Stimulated activated CD8-positive, alpha-beta memory T cell treated with anti-CD3 and anti-CD28 coated beads, Interleukin-4, amount 100 ng/mL, for 24 hours (primary cell): ENCODE results near the gene HELT.
A peak's percentile ranks its signal among the peaks of the same experiment; 100 is the strongest.

Source experiments
- DNase-seq: peaks from one replicate; pipeline ENCODE4 v3.0.0-alpha.2; 2020; ENCODE audit warnings: low read depth

HELT gene

GRCh38 chr4:185003596-185004351, 14.5 kb upstream of the HELT start:
- DNase-seq = no peak

GRCh38 chr4:185004562-185005218, 13.6 kb upstream of the HELT start:
- no peak for DNase-seq

DNA sequence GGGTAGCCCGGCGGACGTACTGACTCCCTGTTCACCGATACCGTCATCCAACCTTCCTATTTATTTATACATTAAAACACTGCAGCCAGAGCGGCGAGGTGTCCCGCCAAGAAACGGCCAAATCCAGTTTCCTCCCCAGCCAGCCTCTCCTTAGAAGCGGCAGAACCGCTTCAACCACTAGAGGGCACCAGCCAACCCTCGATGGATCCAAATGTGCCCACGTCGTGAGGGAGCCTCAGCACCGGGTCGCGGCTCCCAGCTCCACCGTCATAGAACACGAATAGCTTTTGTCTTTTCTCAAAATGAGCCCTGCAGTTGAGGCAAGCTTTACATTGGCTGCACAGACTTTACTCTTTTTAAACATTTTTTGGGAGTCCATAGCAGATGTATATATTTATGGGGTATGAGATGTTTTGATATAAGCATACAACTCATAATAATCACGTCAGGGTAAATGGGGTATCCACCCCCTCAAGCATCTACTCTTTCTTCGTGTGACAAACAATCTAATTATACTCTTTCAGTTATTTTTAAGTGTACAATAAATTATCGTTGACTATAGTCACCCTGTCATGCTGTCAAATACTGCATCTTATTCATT, 13.0 kb upstream of the HELT start:
- peak; percentile 70 for DNase-seq

DNA sequence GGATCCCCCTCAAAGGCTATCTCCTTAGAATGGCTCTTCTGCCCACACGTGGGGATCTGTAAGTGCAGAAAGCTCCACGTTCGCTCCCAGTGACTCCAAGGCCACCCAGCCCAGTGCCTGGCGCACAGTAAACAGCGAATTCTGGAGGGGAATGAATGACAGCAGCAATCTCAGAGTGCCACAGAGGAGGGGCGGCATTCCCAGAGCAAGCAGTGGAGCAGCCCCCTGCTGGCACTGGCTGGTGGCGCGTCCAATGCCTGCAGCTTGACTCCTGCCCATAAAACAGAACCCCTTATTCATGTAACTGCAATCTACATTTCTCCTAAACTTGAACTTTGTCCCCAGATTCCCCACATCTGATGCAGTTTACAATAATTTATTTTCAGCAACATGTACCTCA, 6.9 kb upstream of the HELT start:
- DNase-seq = peak; percentile 30

DNA sequence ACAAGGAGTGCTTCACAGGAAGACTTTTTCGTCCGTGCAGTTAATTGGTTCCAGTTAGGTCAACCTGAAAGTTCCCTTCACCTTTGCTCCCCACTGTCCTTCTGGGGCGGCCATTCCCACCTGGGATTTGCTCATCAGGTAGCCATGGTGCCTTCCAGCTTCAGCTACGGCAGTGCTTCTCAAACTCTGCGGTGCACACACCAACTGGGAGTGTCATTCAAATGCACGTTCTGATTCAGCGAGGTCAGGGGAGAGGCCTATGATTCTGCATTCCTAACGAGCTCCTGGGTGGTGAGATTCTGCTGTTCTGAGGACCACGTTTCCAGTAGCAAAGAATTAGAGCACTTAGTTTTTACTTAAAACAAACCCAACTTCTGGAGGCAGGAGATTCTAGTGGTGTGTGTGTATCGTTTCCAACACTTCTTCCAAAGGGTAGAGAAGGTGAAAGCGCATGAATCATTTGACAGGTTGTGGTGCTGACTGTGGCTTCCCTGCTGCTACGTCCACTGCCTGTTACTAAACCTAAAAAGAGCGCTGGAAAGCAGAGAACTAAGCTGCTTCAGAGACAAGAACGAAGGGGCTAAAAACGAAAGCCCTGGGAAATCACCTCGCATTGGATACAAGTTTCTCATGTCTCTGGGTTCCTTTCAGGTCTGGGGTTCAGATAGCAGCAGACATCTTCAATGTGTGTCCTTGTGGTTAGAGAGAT, 4.7 kb upstream of the HELT start:
- DNase-seq = no peak

DNA sequence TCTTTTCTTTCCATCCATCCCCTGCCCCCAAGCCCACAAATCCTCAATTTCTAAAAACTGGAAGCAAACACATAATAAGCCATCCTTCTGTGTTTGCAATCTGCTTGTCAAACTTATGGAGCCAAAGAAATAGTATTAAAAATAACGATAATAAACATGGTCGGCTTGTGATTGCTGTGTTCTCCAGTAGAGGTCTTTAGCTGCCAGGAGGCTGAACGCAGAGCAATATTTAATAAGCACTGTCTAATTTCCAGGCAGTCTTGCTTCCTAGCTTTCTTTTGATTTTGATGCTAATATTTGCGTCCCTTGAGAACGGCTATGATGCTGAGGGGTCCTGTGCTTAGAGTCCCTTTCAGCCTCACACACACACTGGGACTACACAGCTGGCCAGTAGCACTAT, 3.2 kb upstream of the HELT start:
- no peak for DNase-seq

DNA sequence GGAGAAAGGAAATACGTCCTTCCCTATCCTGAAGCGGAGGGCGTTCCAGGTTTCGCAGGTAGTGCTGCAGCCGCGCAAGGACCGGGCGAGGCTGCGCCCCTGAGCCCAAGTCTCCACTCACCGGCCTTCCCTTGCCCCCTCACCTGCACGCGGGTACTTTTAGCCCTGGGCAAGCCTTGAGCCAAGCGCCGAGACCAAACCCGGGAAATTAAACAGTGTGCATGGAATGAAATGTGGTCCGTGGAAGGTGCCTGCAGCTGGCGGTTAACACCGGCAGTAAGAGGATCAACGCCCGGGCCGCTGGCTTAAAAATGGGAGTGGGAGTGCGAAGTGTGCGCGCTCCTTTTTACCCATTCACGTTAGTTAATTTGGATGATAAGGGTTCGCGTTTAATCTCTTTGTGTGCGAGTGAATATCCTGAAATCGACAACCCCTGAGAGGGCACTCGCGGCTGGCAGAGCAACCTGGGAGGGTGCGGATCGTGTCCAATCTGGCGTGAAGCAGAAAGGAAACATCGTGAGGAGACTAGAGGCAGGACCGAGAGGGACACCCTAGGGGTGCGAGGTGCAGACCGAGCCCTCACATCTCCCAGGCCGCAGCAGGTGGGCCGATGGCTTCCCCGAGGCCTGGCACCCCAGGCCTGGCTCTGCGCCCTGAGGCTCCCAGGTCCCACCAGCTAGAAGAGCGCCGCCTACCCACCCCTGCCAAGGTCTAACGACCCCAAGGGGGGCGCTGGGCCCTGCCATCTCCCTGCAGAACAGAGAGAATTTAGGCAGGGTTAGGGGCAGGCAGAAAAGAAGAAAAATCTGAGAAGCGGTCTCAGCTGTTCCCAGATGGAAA, 2.0 kb upstream of the HELT start:
- DNase-seq = no peak

DNA sequence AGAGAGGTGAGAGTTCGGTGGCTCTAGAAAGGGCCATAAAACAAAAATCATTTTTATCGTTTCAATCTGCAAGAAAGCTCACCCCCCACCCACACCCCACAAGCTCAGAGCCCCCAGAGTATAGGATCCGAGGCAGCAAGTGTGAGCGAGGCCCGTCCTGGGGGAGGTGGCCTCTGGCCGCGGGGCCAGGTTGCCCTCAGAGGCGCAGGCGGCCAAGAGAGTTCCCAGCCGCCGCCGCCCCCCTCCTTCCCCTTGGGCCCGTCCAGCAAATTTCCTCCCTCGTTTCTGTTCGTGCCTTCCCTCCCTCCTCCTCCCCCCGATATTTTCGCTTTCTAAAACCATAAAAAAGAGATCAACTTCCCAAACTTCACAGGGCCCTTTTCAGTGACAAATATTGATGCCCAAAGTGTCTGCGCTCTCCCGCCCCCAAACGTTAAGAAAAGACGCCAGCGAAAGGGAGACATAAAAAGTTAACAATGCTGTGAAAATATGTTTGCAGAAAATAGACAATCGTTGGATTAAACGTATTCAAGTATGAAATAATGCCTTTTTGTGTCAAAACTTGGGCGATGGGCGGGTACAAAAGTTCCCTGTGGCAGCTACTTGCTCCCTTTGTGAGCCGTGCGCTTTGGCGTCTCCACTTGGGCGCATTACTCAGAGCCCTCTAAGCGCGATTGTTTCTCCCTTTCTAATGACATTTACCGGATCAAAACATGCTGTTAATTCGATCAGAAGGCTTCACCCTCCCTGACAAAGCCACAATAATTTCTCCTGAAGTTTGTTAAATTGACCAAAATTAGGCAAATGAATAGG, 1.1 kb upstream of the HELT start:
- DNase-seq = no peak

GRCh38 chr4:185018834-185019455, 655 bp downstream of the HELT start:
- DNase-seq = no peak

DNA sequence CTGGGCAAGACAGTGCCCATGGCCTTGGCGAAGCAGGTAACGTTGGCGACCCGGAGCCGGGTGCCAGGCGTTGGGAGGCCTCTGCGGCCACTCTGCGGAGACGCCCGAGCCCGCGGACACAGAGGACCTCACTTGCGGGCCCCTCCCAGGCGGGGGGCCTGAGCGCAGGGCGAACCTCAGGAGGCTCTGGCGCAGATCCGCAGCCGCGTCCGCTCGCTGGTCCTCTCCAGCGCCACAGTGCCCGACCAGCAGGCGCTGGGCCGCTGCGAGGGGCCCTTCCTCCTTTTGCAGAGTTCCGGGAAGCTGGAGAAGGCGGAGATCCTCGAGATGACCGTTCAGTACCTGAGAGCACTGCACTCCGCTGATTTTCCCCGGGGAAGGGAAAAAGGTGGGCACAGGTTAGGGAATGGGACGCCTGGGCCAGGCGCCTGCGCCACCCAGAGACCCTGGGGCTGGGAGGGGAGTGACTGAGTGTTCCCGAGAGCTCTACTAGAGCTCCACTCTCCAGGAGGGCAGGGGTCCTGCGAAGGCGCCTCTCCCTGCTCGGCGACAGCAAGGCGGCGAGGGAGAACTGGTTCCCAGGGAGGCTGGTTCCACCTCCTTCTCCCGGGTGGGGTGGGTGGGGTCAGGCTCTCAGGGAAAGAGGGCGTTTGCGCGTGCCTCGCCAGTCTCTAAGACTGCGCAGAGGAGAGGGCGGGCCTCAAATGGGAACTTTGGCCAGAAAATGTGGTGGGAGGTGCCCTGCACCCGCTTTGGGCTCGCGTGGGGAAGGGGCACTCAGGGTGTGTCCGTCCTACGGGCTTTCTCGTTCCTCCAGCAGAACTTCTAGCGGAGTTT, 1.4 kb downstream of the HELT start:
- DNase-seq = no peak

- DNase-seq = no peak
These were observed 2.1 kb downstream of the HELT start for GRCh38 chr4:185020293-185020808.

DNA sequence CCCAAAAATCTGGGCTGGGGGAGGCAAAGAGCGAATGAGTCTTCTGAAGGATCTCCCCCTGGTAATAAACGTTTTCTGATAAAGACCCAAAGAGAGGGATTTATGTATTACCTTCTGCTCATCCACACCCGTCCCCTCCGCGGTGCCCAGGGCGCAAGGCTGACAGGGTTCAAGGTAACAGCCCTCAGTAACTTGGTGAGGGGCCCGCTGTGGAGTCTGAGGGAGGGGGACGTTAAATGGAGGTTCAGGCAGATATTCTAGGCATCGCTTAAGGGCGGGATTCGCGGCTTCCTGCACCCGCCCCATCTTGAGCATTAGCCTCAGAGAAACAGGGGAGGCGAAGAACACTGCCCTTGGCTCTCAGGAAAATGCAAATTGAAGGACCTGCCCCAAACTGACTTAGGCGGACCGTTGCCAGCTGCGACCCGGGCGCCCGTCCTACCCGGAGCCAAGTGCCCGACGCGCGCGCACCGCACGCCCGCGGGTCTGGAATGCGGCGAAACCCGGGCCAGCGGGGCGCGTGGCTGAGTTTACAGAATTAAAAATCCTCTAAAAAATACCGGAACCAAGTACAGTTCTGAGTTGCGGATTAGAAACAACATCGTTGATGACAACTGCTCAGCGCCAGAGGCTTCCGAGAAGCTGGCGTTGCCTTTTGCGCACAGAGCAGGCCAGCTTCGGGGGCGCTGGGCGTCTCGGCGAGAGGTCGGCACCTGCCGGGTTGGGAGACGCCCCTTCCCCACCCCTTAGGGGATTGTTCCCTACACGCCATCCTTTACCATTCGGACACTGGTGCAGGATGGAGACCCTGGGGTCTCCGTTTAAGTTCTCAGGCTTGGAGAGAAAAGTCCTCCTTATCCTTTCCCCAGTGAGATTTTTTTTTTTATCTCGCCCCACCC, 2.8 kb downstream of the HELT start:
- no peak for DNase-seq

- no peak for DNase-seq
These were observed 5.2 kb downstream of the HELT start for GRCh38 chr4:185023471-185023870.

- no peak for DNase-seq
These were observed 10.3 kb downstream of the HELT start for GRCh38 chr4:185028625-185029024.

DNA sequence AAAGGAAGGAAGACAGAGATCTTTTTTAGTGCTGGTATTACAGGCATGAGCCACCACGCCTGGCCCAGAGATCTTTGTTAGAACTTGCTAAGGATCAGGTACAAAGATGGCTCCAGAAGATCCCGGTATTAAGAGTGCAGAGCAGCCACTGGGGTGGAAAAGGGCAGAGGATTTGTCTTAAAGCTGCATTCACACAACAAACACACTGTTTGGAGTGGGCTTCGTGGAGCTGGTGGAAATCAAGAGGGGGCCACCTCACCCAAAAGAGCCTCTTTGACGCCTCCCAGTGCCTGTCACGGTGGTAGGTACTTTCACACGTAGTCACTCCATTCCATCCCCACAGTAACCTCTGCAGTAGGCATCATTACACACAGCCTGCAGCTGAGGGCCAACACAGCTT, 13.3 kb downstream of the HELT start:
- DNase-seq = no peak

DNA sequence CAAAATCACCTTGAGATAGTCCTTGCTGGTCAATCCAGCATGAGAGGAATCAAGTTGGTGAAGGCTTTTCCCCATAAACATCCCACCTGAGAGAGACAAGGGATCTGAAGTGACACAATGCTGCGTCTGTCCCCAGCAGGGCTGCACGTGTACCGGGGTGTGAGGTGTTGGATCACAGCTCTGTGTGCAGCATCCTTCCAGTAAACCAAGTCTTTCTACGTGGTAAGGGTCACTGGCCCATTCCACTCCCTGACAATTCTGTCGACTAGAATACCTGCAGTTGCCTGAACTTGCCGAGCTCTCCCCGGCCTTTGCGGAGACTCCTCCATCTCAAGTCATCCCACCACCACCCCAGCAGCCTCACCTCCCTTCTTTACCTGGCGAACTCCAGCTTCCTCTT, 14.8 kb downstream of the HELT start:
- no peak for DNase-seq

- DNase-seq = no peak
These were observed 15.7 kb downstream of the HELT start for GRCh38 chr4:185033950-185034349.

DNA sequence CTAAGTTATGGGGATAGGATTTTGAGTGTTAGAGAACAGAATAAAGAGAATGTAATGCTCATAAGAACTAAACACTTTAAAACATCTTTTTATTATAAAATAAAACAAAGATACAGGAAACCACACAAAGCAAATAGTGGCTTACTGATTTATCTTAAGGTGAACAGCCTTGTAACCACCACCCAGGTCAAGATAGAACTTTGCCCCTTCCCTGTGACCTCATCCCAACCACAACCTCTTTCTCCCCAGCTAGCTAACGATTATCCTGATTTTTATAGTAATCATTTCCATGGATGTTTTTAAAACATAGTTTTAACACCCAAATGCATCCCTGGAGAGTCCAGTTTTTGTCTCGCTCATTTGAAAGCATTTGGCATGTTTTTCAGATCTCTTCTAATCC, 17.0 kb downstream of the HELT start:
- DNase-seq = no peak
